SH-SY5Y (cell line): Measurements from ENCODE around the gene PLOD2.

Experiments
- GATA2 ChIP-seq: IDR thresholded peaks from 2 replicates; pipeline ENCODE4 v1.6.1; 2011; ENCODE audit warnings: mild to moderate bottlenecking, low read depth, low read length
- GATA3 ChIP-seq: IDR thresholded peaks from 2 replicates; pipeline ENCODE4 v1.6.1; 2011; ENCODE audit warnings: low read depth, mild to moderate bottlenecking, low read length, moderate library complexity

GRCh38 chr3:146199762-146200161 is 38.8 kb upstream of the PLOD2 start:
- TF ChIP-seq GATA2 (no peak), GATA3 (no peak)
